GM12874 (cell line): ENCODE data around the gene RUSC2.

Experiments
- CTCF ChIP-seq: IDR thresholded peaks from 2 replicates; pipeline ENCODE4 v1.5.1; 2011; ENCODE audit warnings: low read depth, mild to moderate bottlenecking, control low read depth, low read length, moderate library complexity; ENCODE audit not compliant: insufficient read depth

Gene RUSC2

GRCh38 chr9:35520364-35520710, 30.4 kb downstream of the RUSC2 start:
- TF ChIP-seq CTCF: no peak

- TF ChIP-seq CTCF: no peak
Observed at GRCh38 chr9:35521708-35522107, 31.8 kb downstream of the RUSC2 start.

- no peak for TF ChIP-seq CTCF
Observed at GRCh38 chr9:35522187-35522586, 32.3 kb downstream of the RUSC2 start.

GRCh38 chr9:35522700-35523099, 32.8 kb downstream of the RUSC2 start:
- TF ChIP-seq CTCF: no peak

- no peak for TF ChIP-seq CTCF
Observed at GRCh38 chr9:35526087-35526801, 36.3 kb downstream of the RUSC2 start.

GRCh38 chr9:35529161-35529823, 39.4 kb downstream of the RUSC2 start:
- TF ChIP-seq CTCF: no peak

GRCh38 chr9:35533398-35533797, 43.5 kb downstream of the RUSC2 start:
- TF ChIP-seq CTCF: no peak
